ENCODE results near the gene FZR1. TPM values are rescaled to one million over a fixed set of nuclear protein-coding genes. Genes with fewer than 3 reads are reported as not detected.

FZR1 gene
- total and polyA plus RNA-seq, 2 experiments from 2014 or later, result 16.1 to 39.2 TPM

- H4K20me1 ChIP-seq (replicated peaks; ENCODE audit: insufficient read depth), result no peaks in the 10 kb centered on the region; the same call in 1 of the 2 replicates
- Mint-ChIP-seq H3K36me3 (ENCODE audit: low read depth) (peaks cover 24% of the 10 kb centered on the region), H3K27me3 (ENCODE audit: insufficient read depth, low read depth, poor library complexity) (peaks cover 23% of the 10 kb centered on the region), H3K4me1 (peaks cover 10% of the 10 kb centered on the region; the same call in 2 of the 3 replicates), H3K4me3 (no peak within 1 kb of the TSS; the same call in 2 of the 3 replicates), H3K27ac (no peak within 1 kb of the TSS; the same call in 1 of the 2 replicates), H3K9me3 (0 out of 3 replicates have a peak, but pooled peaks cover 3% of the 10 kb centered on the region)
- H3K79me2 ChIP-seq (replicated peaks; ENCODE audit: insufficient read depth), result no peaks in the 10 kb centered on the region
- H3K4me1 ChIP-seq (ENCODE audit: insufficient read depth), result no peaks in the 10 kb centered on the region
- H2AFZ ChIP-seq, result no peak within 1 kb of the TSS
- DNase-seq (ENCODE audit: low spot score) (peak; percentile 51), ATAC-seq (peak; percentile 56)
- no peaks in the 10 kb centered on the region for H3K36me3 ChIP-seq (ENCODE audit: insufficient read depth)
- H3F3A ChIP-seq (replicated peaks; ENCODE audit: low read depth), result peaks cover 7% of the 10 kb centered on the region; the same call in 1 of the 2 replicates
- H3K9me2 ChIP-seq (ENCODE audit: insufficient read depth), result no peaks in the 10 kb centered on the region
- H3K4me2 ChIP-seq, result peak within 1 kb of the TSS; percentile 26; the same call in 1 of the 2 replicates
- H3K27me3 ChIP-seq (ENCODE audit: insufficient read depth), result no peaks in the 10 kb centered on the region
- TF ChIP-seq POLR2AphosphoS5 (IDR thresholded peaks at IDR 0.05; ENCODE audit: low read depth) (no peak), JUNB (IDR thresholded peaks at IDR 0.05; ENCODE audit: unreplicated experiment) (no peak)
- TF ChIP-seq, protein P1, sequence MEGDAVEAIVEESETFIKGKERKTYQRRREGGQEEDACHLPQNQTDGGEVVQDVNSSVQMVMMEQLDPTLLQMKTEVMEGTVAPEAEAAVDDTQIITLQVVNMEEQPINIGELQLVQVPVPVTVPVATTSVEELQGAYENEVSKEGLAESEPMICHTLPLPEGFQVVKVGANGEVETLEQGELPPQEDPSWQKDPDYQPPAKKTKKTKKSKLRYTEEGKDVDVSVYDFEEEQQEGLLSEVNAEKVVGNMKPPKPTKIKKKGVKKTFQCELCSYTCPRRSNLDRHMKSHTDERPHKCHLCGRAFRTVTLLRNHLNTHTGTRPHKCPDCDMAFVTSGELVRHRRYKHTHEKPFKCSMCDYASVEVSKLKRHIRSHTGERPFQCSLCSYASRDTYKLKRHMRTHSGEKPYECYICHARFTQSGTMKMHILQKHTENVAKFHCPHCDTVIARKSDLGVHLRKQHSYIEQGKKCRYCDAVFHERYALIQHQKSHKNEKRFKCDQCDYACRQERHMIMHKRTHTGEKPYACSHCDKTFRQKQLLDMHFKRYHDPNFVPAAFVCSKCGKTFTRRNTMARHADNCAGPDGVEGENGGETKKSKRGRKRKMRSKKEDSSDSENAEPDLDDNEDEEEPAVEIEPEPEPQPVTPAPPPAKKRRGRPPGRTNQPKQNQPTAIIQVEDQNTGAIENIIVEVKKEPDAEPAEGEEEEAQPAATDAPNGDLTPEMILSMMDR (conservative IDR thresholded peaks at IDR 0.05; ENCODE audit: low read depth in 2 of 2), result no peak
- H3K27ac ChIP-seq (ENCODE audit: low read depth), result no peak within 1 kb of the TSS
- H3K4me3 ChIP-seq, result no peak within 1 kb of the TSS
Observed at GRCh38 chr19:3538965-3539755, 33.0 kb downstream of the FZR1 start, which contains the start of gene TEKTIP1. TSS of gene TEKTIP1 (plus strand) at chr19:3539174. CDS start at chr19:3539178, 4 bp downstream.

DNA sequence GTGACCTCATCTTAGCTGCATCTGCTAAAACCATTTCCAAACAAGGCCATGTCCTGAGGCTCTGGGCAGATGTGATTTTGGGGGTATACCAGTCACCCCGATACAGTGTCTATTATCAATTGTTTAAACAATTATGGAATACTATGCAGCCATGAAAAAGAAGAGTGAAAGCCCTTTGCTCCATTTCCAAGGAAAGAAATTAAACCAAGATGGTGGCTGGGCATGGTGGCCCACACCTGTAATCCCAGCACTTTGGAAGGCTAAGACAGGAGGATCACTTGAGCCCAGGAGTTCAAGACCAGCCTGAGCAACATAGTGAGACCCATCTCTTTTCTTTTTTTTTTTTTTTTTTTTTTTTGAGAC lies 33.6 kb downstream of the FZR1 start:
- Histone ChIP-seq H3K27ac (ENCODE audit: low read depth) (no peak overlapping the region), H3F3A (replicated peaks; ENCODE audit: low read depth) (peaks cover 7% of the 10 kb centered on the region; the same call in 1 of the 2 replicates), H2AFZ (no peak overlapping the region), H3K4me2 (no peak overlapping the region), H4K20me1 (replicated peaks; ENCODE audit: insufficient read depth) (no peaks in the 10 kb centered on the region; the same call in 1 of the 2 replicates), H3K4me3 (no peak overlapping the region), H3K27me3 (ENCODE audit: insufficient read depth) (no peaks in the 10 kb centered on the region), H3K4me1 (ENCODE audit: insufficient read depth) (no peaks in the 10 kb centered on the region), H3K9me2 (ENCODE audit: insufficient read depth) (no peaks in the 10 kb centered on the region), H3K79me2 (replicated peaks; ENCODE audit: insufficient read depth) (no peaks in the 10 kb centered on the region), H3K36me3 (ENCODE audit: insufficient read depth) (no peaks in the 10 kb centered on the region)
- TF ChIP-seq JUNB (IDR thresholded peaks at IDR 0.05; ENCODE audit: unreplicated experiment) (no peak), POLR2AphosphoS5 (IDR thresholded peaks at IDR 0.05; ENCODE audit: low read depth) (peak; percentile 33; the same call in 1 of the 2 replicates), EZH2 (IDR thresholded peaks at IDR 0.05; ENCODE audit: low read depth, unreplicated experiment) (no peak)
- no peak overlapping the region; the same call in 2 of the 3 replicates for H3K4me3 Mint-ChIP-seq
- no peak for ATAC-seq
- 0 out of 3 replicates have a peak, but pooled peaks cover 3% of the 10 kb centered on the region for H3K9me3 Mint-ChIP-seq
- no peak overlapping the region; the same call in 1 of the 2 replicates for H3K27ac Mint-ChIP-seq
- peaks cover 19% of the 10 kb centered on the region for H3K36me3 Mint-ChIP-seq (ENCODE audit: low read depth)
- DNase-seq (ENCODE audit: low spot score), result no peak
- H3K27me3 Mint-ChIP-seq (ENCODE audit: insufficient read depth, low read depth, poor library complexity), result peaks cover 20% of the 10 kb centered on the region
- peaks cover 10% of the 10 kb centered on the region; the same call in 2 of the 3 replicates for H3K4me1 Mint-ChIP-seq
